Mucosa of descending colon (tissue), 3 donors: ENCODE measurements around the gene SFMBT1. TPM values are rescaled to one million over a fixed set of nuclear protein-coding genes. Genes with fewer than 3 reads are reported as not detected.

ENCODE experiments used
- ATAC-seq: fragments of 200-7000 bp; cut with Tn5 transposase; one replicate; pipeline ENCODE4 v1.9.1; 2020; ENCODE audit warnings: mild to moderate bottlenecking, moderate library complexity
- DNase-seq, 3 donors: peaks; one replicate each; pipeline ENCODE4 v3.0.0-alpha.2; 2020
- H3K36me3 ChIP-seq: fragments of 200-600 bp; one replicate; pipeline ENCODE4 v1.8.0; 2021; ENCODE audit warnings: low read depth, mild to moderate bottlenecking
- H3K4me1 ChIP-seq: fragments of 200-600 bp; one replicate; pipeline ENCODE4 v1.8.0; 2021; ENCODE audit warnings: low read depth, mild to moderate bottlenecking
- H3K4me3 ChIP-seq: fragments of 200-600 bp; one replicate; pipeline ENCODE4 v1.8.0; 2021; ENCODE audit warnings: mild to moderate bottlenecking
- H3K9me3 ChIP-seq: fragments of 200-600 bp; one replicate; pipeline ENCODE4 v1.8.0; 2021; ENCODE audit warnings: mild to moderate bottlenecking
- CTCF ChIP-seq: fragments of 200-600 bp; IDR thresholded peaks from one replicate; pipeline ENCODE4 v1.8.0; 2022; ENCODE audit warnings: antibody characterized with exemption, mild to moderate bottlenecking
- intact Hi-C, 2 donors: fragments of 100-400 bp; cut with DNase I in 1 of 2; cut with micrococcal nuclease in 1 of 2; formaldehyde crosslinking; loops; one replicate each; pipeline versions ENCODE4 v1.11.0 to v1.11.1; 2022; cut with DNase I, micrococcal nuclease
- total RNA-seq, 3 donors: library from RNA; stranded (reverse); fragmentation: NEBNext Ultra II Directional in 2 of 3; extraction: Animal tissue kit (Norgen Biotek cat#: 25700) in 2 of 3; gene quantifications; one replicate each; pipeline versions ENCODE4 v1.2.1 to v1.2.4, GENCODE V29; 2021 to 2023
- donor health status: DM: no; HTN: no; CAD: no; lungs with moderate emphysema.
- donor health status: DM: no; HTN: no; CAD: no.
- donor health status: DM: no; HTN: yes; CAD: no.

The SFMBT1 gene
- total RNA-seq, 3 donors from 2014 or later: 19.7 to 22.8 (median 19.8) TPM

GRCh38 chr3:53071882-53072431 is 26.1 kb upstream of the SFMBT1 start:
- DNase-seq: no peak
- H3K4me3 ChIP-seq: no peak overlapping the region

GRCh38 chr3:53069422-53070068 is 23.7 kb upstream of the SFMBT1 start:
- Histone ChIP-seq H3K9me3 (no peaks in the 10 kb centered on the region), H3K4me1 (peaks cover 13% of the 10 kb centered on the region), H3K4me3 (no peak overlapping the region), H3K36me3 (no peaks in the 10 kb centered on the region)
- no peak for DNase-seq
- no peak for TF ChIP-seq CTCF
- no peak for ATAC-seq
- intact Hi-C loops: no loop called here

More at GRCh38 chr3:53071882-53072431, 26.1 kb upstream of the SFMBT1 start:
- intact Hi-C loops: no loop called here
- Histone ChIP-seq H3K4me1 (peaks cover 13% of the 10 kb centered on the region), H3K36me3 (no peaks in the 10 kb centered on the region), H3K9me3 (no peaks in the 10 kb centered on the region)
- TF ChIP-seq CTCF: no peak
- no peak for ATAC-seq

- peaks cover 8% of the 10 kb centered on the region for H3K4me1 ChIP-seq
- intact Hi-C loops: no loop called here
- H3K9me3 ChIP-seq: no peaks in the 10 kb centered on the region
- DNase-seq: no peak
- H3K36me3 ChIP-seq: no peaks in the 10 kb centered on the region
- ATAC-seq: no peak
- no peak for TF ChIP-seq CTCF
- no peak overlapping the region for H3K4me3 ChIP-seq
Measured at GRCh38 chr3:53068176-53068575, 22.3 kb upstream of the SFMBT1 start.

GRCh38 chr3:53067567-53067966 is 21.7 kb upstream of the SFMBT1 start:
- no peak for TF ChIP-seq CTCF
- no peaks in the 10 kb centered on the region for H3K36me3 ChIP-seq
- DNase-seq (no peak), ATAC-seq (peak; percentile 35)
- intact Hi-C loops: no loop called here
- H3K4me3 ChIP-seq: no peak overlapping the region
- no peaks in the 10 kb centered on the region for H3K9me3 ChIP-seq
- peaks cover 7% of the 10 kb centered on the region for H3K4me1 ChIP-seq

- H3K9me3 ChIP-seq: no peaks in the 10 kb centered on the region
- no peaks in the 10 kb centered on the region for H3K4me1 ChIP-seq
- no peak for TF ChIP-seq CTCF
- no peak overlapping the region for H3K4me3 ChIP-seq
- no peaks in the 10 kb centered on the region for H3K36me3 ChIP-seq
- DNase-seq: no peak
- intact Hi-C loops: no loop called here
- no peak for ATAC-seq
Measured at GRCh38 chr3:53065841-53066480, 20.1 kb upstream of the SFMBT1 start.
